ENCODE data around the gene MED19. TPM values are rescaled to one million over a fixed set of nuclear protein-coding genes. Genes with fewer than 3 reads are reported as not detected.
A peak's percentile ranks its signal among the peaks of the same experiment; 100 is the strongest.

Gene MED19
- total and polyA plus RNA-seq, 2 donors (not counting 1 experiment from before 2014, with no cell fraction given): 9.3 to 15.0 TPM

DNA sequence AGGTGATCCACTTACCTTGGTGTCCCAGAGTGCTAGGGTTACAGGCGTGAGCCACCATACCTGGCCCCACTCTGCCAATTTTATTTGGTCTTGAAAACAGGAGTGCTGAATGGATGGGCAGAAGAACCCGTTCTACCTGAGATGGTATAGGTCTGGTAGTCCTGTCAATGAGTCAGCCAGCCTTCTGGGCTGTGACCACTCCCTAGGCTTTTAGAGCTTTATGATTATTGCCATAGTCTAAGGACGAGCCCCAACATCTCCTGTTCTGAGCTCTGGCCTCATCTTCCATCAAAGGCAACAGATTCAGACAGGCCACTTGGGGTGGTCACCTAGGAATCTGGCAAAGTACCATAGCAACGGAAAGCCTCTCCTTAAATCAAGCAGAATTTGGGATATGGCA is 32.6 kb downstream of the MED19 start:
- no peak overlapping the region for H3K4me3 ChIP-seq (ENCODE audit: control extremely low read depth in 1 of 5, extremely low read depth in 1 of 5, insufficient read depth in 1 of 5, low read depth in 2 of 5, low read length in 4 of 5)
- ChIA-PET CTCF (no interaction called here), POLR2A (no interaction called here)
- H3K9me3 ChIP-seq (ENCODE audit: control extremely low read depth in 1 of 3, control insufficient read depth in 2 of 3, insufficient read depth in 1 of 3, low read length in 2 of 3): no peaks in the 10 kb centered on the region
- H3K4me2 ChIP-seq (replicated peaks; ENCODE audit: low read depth, low read length, poor library complexity, severe bottlenecking): no peak overlapping the region
- DNase-seq (no peak), ATAC-seq (ENCODE audit: low read depth) (no peak)
- no peaks in the 10 kb centered on the region for H3K27me3 ChIP-seq (replicated peaks in 1 of 4; ENCODE audit: control extremely low read depth in 1 of 4, control insufficient read depth in 3 of 4, insufficient read depth in 4 of 4, low read length in 3 of 4)
- Mint-ChIP-seq H3K27me3 (no peaks in the 10 kb centered on the region), H3K4me1 (peaks cover 37% of the 10 kb centered on the region), H3K4me3 (no peak overlapping the region), H3K9me3 (ENCODE audit: insufficient read depth) (no peaks in the 10 kb centered on the region), H3K27ac (no peak overlapping the region)
- no peak overlapping the region for H2AFZ ChIP-seq (ENCODE audit: insufficient read depth, low read depth, low read length, poor library complexity, severe bottlenecking)
- intact Hi-C loops (cut with micrococcal nuclease): no loop called here
- H3K79me2 ChIP-seq (ENCODE audit: control insufficient read depth, insufficient read depth, low read length): peaks cover 99% of the 10 kb centered on the region
- peaks cover 62% of the 10 kb centered on the region for H4K20me1 ChIP-seq (ENCODE audit: control insufficient read depth, insufficient read depth, low read length, poor library complexity, severe bottlenecking)
- no peak overlapping the region for H3K9ac ChIP-seq (ENCODE audit: low read length)
- peaks cover 12 to 60% of the 10 kb centered on the region in 2 experiments for H3K36me3 ChIP-seq (replicated peaks in 1 of 2; ENCODE audit: control extremely low read depth in 1 of 2, control insufficient read depth in 1 of 2, extremely low read depth in 1 of 2, insufficient read depth in 2 of 2, low read length in 1 of 2)
- H3K27ac ChIP-seq (ENCODE audit: low read length in 2 of 2): no peak overlapping the region
- no peak for TF ChIP-seq EZH2 (IDR thresholded peaks at IDR 0.05; ENCODE audit: borderline replicate concordance, insufficient read depth, low read depth, low read length, poor library complexity, severe bottlenecking)
- TF ChIP-seq, protein P1, sequence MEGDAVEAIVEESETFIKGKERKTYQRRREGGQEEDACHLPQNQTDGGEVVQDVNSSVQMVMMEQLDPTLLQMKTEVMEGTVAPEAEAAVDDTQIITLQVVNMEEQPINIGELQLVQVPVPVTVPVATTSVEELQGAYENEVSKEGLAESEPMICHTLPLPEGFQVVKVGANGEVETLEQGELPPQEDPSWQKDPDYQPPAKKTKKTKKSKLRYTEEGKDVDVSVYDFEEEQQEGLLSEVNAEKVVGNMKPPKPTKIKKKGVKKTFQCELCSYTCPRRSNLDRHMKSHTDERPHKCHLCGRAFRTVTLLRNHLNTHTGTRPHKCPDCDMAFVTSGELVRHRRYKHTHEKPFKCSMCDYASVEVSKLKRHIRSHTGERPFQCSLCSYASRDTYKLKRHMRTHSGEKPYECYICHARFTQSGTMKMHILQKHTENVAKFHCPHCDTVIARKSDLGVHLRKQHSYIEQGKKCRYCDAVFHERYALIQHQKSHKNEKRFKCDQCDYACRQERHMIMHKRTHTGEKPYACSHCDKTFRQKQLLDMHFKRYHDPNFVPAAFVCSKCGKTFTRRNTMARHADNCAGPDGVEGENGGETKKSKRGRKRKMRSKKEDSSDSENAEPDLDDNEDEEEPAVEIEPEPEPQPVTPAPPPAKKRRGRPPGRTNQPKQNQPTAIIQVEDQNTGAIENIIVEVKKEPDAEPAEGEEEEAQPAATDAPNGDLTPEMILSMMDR (IDR thresholded peaks at IDR 0.05): no peak
- WGBS (ENCODE audit: insufficient coverage): 100% methylated on average over 3 of the region's 4 CpGs
- H3K4me1 ChIP-seq (ENCODE audit: control insufficient read depth in 2 of 2, insufficient read depth in 2 of 2, low read length in 2 of 2): peaks cover 0 to 3% of the 10 kb centered on the region in 2 donors

DNA sequence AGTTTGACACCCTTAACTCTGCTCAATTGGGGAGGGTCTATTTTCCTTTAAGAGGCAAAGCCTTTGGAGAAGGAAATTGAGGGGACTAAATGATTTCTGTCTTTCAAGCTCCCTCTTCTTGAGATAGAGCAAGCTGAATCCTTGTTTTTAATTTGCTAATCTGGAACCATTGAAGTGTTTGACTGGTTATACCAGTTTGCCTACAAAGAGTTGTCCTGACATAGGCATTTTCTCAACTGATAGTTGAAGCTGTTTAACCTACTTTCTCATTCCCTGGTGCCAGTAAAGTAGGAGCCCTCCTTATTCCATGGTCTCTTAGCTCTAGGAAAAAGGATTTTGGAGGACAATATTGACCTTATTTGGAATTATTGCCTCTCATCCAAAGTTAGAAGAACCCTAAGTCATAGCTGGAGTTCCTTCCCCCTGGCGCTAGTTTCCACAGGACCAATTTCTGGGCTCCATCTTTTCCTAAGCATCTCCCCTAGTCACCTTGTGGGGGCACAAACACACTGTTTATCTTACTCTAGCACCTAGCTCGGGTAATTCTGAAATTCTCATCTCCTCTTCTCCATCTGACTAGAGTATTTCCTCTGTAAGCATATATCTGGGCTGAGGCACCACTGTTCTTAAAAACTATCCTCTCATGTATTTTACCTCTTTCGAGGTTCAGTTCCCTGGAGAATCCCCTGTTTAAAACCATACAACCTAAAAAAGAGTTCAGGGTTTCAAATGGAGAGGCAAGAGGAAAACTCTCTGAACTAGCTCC is 36.7 kb downstream of the MED19 start:
- Mint-ChIP-seq H3K4me3 (no peak overlapping the region), H3K9me3 (ENCODE audit: insufficient read depth) (no peaks in the 10 kb centered on the region), H3K27me3 (no peaks in the 10 kb centered on the region), H3K4me1 (peaks cover 49% of the 10 kb centered on the region), H3K27ac (no peak overlapping the region)
- no peak overlapping the region for H2AFZ ChIP-seq (ENCODE audit: insufficient read depth, low read depth, low read length, poor library complexity, severe bottlenecking)
- H3K9ac ChIP-seq (ENCODE audit: low read length): no peak overlapping the region
- H3K79me2 ChIP-seq (ENCODE audit: control insufficient read depth, insufficient read depth, low read length): peaks cover 99% of the 10 kb centered on the region
- no peaks in the 10 kb centered on the region for H3K9me3 ChIP-seq (ENCODE audit: control extremely low read depth in 1 of 3, control insufficient read depth in 2 of 3, insufficient read depth in 1 of 3, low read length in 2 of 3)
- H3K4me2 ChIP-seq (replicated peaks; ENCODE audit: low read depth, low read length, poor library complexity, severe bottlenecking): no peak overlapping the region
- ATAC-seq (ENCODE audit: low read depth) (no peak), DNase-seq (no peak)
- intact Hi-C loops (cut with micrococcal nuclease): no loop called here
- no peaks in the 10 kb centered on the region for H3K27me3 ChIP-seq (replicated peaks in 1 of 4; ENCODE audit: control extremely low read depth in 1 of 4, control insufficient read depth in 3 of 4, insufficient read depth in 4 of 4, low read length in 3 of 4)
- ChIA-PET CTCF (interaction anchor here (0.5 to 1.4 kb wide), 4 partner anchors 12 to 141 kb away, joined by 4 to 7 read pairs (median 6); no protein-coding TSS in a partner anchor), POLR2A (no interaction called here)
- WGBS (ENCODE audit: insufficient coverage): 80% methylated on average over 2 of the region's 3 CpGs
- no peak overlapping the region for H3K4me3 ChIP-seq (ENCODE audit: control extremely low read depth in 1 of 5, extremely low read depth in 1 of 5, insufficient read depth in 1 of 5, low read depth in 2 of 5, low read length in 4 of 5)
- TF ChIP-seq, protein P1 (IDR thresholded peaks at IDR 0.05): no peak
- no peak for TF ChIP-seq EZH2 (IDR thresholded peaks at IDR 0.05; ENCODE audit: borderline replicate concordance, insufficient read depth, low read depth, low read length, poor library complexity, severe bottlenecking)
- H3K27ac ChIP-seq (ENCODE audit: low read length in 2 of 2): peak overlapping the region in 1 of 2 donors; percentile 20
- peaks cover 0 to 8% of the 10 kb centered on the region in 2 donors for H3K4me1 ChIP-seq (ENCODE audit: control insufficient read depth in 2 of 2, insufficient read depth in 2 of 2, low read length in 2 of 2)
- peaks cover 0 to 59% of the 10 kb centered on the region in 2 experiments for H3K36me3 ChIP-seq (replicated peaks in 1 of 2; ENCODE audit: control extremely low read depth in 1 of 2, control insufficient read depth in 1 of 2, extremely low read depth in 1 of 2, insufficient read depth in 2 of 2, low read length in 1 of 2)
- H4K20me1 ChIP-seq (ENCODE audit: control insufficient read depth, insufficient read depth, low read length, poor library complexity, severe bottlenecking): peaks cover 78% of the 10 kb centered on the region

Data from B cell (primary cell).